ENCODE data around the gene CLNS1A.
"Not testable (repeated sequence)": the region's sequence is repeated elsewhere in the genome, so short reads cannot be mapped to it uniquely, and the experiment has no call there.

CLNS1A gene

GRCh38 chr11:77619576-77620198, 17.9 kb downstream of the CLNS1A start:
- DNase-seq (ENCODE audit: low read depth), result no peak

- no peak for DNase-seq (ENCODE audit: low read depth)
Measured at GRCh38 chr11:77617892-77618291, 19.7 kb downstream of the CLNS1A start.

DNA sequence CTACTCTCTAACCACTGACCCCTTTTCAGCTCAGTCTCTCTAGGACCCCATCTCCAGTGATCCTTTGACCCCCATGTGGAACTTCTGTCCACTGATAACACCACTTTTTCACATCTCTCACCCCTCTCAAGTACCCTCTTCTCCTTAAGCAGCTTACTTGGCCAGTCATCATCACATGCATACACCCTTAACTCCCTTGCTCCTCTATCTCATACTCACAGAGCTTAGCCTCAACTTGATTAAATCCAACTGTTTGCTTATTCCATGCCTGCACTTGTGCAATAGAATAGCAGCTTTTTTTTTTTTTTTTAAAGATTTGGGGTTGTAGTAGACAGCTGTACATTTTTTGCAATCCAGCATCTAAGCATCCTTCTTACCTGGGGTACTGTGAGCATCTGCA, 25.7 kb downstream of the CLNS1A start:
- no peak for DNase-seq (ENCODE audit: low read depth)

- DNase-seq (ENCODE audit: low read depth), result no peak
Measured at GRCh38 chr11:77609234-77609633, 28.4 kb downstream of the CLNS1A start.

GRCh38 chr11:77604281-77604680, 33.3 kb downstream of the CLNS1A start:
- DNase-seq (ENCODE audit: low read depth), result no peak

DNA sequence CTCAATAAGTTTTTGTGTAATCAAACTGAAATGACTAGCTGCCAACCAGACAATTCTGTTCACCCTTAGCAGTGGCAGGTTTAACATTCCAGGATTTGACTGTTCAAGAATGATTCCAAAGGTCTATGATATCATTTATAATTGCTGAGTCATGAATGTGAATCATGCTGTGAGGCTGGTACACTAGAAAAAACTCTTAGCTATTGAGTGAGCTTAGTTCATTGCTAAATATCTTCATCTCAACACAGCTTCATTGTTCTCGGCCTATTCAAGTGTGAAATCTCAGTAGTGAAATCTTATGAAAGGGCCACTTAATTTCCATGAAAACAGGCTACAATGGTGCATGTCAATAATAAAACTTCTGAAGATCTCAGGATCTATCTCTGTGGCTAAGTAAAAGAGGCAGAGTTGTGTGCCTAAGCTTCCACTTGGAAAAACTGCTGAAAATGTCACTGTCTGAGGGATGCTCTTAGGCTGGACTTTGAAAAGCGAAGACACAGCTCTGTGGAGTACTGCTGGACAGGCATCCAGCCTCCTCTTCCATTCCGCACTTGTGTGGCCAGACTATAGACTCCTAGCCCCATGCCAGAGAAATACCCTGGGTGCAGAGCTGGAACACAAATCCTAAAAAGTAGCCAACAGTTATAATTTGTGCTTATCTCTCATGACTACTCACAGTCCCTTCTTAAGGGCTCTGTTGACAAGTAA, 35.1 kb downstream of the CLNS1A start:
- no peak for DNase-seq (ENCODE audit: low read depth)

DNA sequence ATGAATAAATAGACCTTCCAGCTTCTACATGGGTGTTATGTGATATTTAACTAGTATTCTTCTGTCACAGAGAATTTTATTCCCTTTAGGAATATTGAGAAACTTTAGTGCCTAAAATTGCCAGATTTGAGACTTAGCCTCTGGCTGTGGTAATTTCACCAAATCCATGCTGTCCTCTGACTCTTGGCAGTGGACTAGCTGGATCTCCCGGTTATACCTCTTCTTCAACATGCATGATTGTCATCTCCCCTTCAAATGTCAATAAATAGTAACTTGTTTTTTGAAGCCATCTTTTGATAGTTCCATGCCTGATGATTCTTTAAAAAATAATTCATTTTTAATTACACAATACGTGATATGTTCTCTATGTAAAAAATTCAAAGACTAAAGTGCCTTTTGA, 39.4 kb downstream of the CLNS1A start:
- DNase-seq (ENCODE audit: low read depth), result no peak

DNA sequence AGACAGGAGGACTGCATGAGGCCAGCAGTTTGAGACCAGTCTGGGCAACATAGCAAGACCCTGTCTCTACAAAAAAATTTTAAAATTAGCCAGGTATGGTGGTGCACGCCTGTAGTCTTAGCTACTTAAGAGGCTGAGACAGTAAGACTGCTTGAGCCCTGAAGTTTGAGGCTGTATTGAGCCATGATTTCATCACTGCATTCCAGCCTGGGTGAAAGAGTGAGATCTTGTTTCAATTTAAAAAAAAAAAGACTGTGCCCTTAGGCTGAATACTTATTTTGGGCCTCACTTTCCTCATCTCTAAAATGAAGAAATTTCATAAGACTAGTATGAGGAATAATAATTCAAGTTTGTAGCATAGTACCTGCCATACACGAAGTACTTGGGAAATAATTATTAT, 41.0 kb downstream of the CLNS1A start:
- DNase-seq (ENCODE audit: low read depth), result no peak

GRCh38 chr11:77593883-77594282, 43.7 kb downstream of the CLNS1A start:
- no peak for DNase-seq (ENCODE audit: low read depth)

GRCh38 chr11:77592727-77593126, 44.9 kb downstream of the CLNS1A start:
- no peak for DNase-seq (ENCODE audit: low read depth)

- no peak for DNase-seq (ENCODE audit: low read depth)
Measured at GRCh38 chr11:77590194-77590782, 47.3 kb downstream of the CLNS1A start.

- peak; percentile 26 for DNase-seq (ENCODE audit: low read depth)
Measured at GRCh38 chr11:77589521-77590193, 47.9 kb downstream of the CLNS1A start, which contains the start of gene AQP11. TSS of gene AQP11 (plus strand) at chr11:77589953. CDS start at chr11:77589993, 40 bp downstream.

- DNase-seq (ENCODE audit: low read depth), result no peak
Measured at GRCh38 chr11:77589181-77589520, 48.4 kb downstream of the CLNS1A start.

DNA sequence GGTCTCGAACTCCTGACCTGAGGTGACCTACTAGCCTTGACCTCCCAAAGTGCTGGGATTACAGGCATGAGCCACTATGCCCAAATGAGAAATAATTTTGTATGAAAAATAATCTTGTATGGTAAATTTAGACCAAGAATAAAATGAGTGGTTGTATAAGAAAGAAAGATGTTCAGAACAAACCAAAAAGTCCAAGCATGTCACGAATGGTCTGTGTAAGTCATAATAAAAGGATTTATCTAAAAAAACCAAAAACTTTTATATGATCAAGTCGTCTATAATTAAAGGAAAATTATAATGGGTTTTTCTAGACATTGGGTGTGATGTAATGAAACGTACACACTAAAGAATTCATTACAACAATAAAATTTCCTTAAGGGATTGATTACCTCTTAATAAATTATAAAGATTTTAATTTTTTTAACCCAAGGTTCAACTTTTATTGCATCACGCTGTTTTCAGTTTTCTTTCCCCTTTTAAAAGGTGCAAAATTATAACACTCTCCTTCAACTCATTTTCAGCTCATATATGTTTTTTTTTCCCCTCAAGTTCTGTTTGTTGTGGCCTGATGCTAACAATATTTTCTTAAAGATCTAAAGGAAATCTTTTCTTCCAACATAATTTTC, 56.8 kb downstream of the CLNS1A start:
- no peak for DNase-seq (ENCODE audit: low read depth)

- not testable (repeated sequence) for DNase-seq (ENCODE audit: low read depth)
Measured at GRCh38 chr11:77575428-77575827, 62.2 kb downstream of the CLNS1A start.

- DNase-seq (ENCODE audit: low read depth), result not testable (repeated sequence)
Measured at GRCh38 chr11:77570896-77571295, 66.7 kb downstream of the CLNS1A start.

GRCh38 chr11:77569676-77570070, 67.9 kb downstream of the CLNS1A start:
- no peak for DNase-seq (ENCODE audit: low read depth)

DNA sequence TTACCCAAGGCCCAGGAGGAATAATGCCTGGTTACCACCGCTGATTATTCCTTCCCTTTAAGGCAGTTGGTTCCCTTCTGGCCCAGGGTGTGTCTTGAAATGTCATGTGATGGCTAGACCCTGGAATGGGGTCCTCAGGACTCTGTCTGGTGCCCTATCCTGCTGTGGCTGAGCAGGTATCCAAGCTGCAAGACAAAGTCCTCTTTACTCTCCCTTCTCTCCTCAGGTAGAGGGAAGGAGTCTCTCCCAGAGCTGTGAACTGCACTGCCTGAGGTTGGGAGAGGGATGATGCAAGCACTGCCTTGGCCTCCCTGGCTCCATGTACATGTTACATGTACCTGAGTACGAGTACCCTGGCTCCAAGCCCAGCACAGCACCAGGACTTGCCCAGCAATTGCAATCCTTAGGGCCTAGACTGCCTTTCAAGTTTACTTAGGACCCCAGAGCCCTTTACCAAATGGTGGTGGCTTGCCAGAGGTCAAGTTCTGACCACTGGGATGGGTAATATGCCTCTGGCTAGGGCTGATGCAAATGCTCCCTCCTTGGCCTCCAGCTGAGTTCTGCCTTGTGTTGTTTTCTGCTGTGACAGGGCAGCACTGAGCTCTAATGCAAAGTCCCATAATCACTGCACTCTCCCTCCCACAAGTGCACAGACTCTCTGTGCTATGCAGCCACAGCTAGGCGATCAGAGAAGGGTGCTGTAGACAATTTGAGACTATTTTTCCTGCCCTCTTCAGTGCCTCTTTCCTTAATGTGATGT, 68.5 kb downstream of the CLNS1A start:
- no peak for DNase-seq (ENCODE audit: low read depth)

DNA sequence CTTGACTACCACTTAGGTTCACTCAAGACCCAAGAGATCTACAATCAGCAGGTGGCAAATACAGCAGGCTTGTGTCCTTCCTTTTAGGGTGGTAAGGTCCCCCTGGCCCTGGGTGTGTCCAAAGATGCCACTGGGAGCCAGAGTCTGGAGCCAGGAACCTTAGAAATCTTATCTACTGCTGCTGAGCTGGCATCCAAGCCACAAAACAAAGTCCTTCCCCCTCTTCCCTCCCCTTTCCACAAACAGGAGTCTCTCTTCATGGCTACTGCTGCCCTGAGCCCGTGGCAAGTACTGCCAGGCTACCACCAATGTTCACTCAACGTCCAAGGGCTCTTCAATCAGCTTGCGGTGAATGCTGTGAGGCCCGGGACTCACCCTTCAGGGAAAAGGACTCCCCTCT, 69.3 kb downstream of the CLNS1A start:
- no peak for DNase-seq (ENCODE audit: low read depth)

All from stimulated activated CD8-positive, alpha-beta memory T cell treated with anti-CD3 and anti-CD28 coated beads, Interleukin-12 subunit alpha, Interleukin-12 subunit beta, amount 100 ng/mL, for 1 hour (primary cell).